ENCODE results near the gene TMLHE.
"Not testable (repeated sequence)": the region's sequence is repeated elsewhere in the genome, so short reads cannot be mapped to it uniquely, and the experiment has no call there.

TMLHE gene

GRCh38 chrX:155611302-155611701, 1.4 kb downstream of the TMLHE start:
- H3K9me3 ChIP-seq (ENCODE audit: low read length): no peaks in the 10 kb centered on the region
- no peaks in the 10 kb centered on the region for H3K4me1 ChIP-seq (ENCODE audit: insufficient read depth, low read length)
- H3K4me3 ChIP-seq (ENCODE audit: low read depth in 1 of 2, low read length in 2 of 2): peak overlapping the region in 1 of 2 donors; percentile 2
- peak overlapping the region; percentile 85 for H3K9ac ChIP-seq (ENCODE audit: low read length)
- peak overlapping the region; percentile 7 for H3K27ac ChIP-seq (ENCODE audit: low read depth, low read length)
- no peaks in the 10 kb centered on the region for H3K36me3 ChIP-seq (ENCODE audit: insufficient read depth, low read length)
- no peaks in the 10 kb centered on the region for H3K27me3 ChIP-seq (ENCODE audit: control insufficient read depth in 1 of 2, insufficient read depth in 2 of 2, low read length in 2 of 2)

GRCh38 chrX:155592981-155593380, 19.8 kb downstream of the TMLHE start:
- H3K9ac ChIP-seq (ENCODE audit: low read length): no peak overlapping the region
- peaks cover 16% of the 10 kb centered on the region for H3K9me3 ChIP-seq (ENCODE audit: low read length)
- no peak overlapping the region for H3K4me3 ChIP-seq (ENCODE audit: low read depth in 1 of 2, low read length in 2 of 2)
- H3K27me3 ChIP-seq (ENCODE audit: control insufficient read depth in 1 of 2, insufficient read depth in 2 of 2, low read length in 2 of 2): no peaks in the 10 kb centered on the region
- H3K4me1 ChIP-seq (ENCODE audit: insufficient read depth, low read length): no peaks in the 10 kb centered on the region
- no peak overlapping the region for H3K27ac ChIP-seq (ENCODE audit: low read depth, low read length)
- H3K36me3 ChIP-seq (ENCODE audit: insufficient read depth, low read length): no peaks in the 10 kb centered on the region

GRCh38 chrX:155592331-155592730, 20.4 kb downstream of the TMLHE start:
- no peaks in the 10 kb centered on the region for H3K4me1 ChIP-seq (ENCODE audit: insufficient read depth, low read length)
- H3K27ac ChIP-seq (ENCODE audit: low read depth, low read length): no peak overlapping the region
- H3K9ac ChIP-seq (ENCODE audit: low read length): no peak overlapping the region
- H3K36me3 ChIP-seq (ENCODE audit: insufficient read depth, low read length): no peaks in the 10 kb centered on the region
- H3K9me3 ChIP-seq (ENCODE audit: low read length): peaks cover 18% of the 10 kb centered on the region
- H3K27me3 ChIP-seq (ENCODE audit: control insufficient read depth in 1 of 2, insufficient read depth in 2 of 2, low read length in 2 of 2): no peaks in the 10 kb centered on the region
- no peak overlapping the region for H3K4me3 ChIP-seq (ENCODE audit: low read depth in 1 of 2, low read length in 2 of 2)

GRCh38 chrX:155577682-155578081, 35.1 kb downstream of the TMLHE start:
- Histone ChIP-seq H3K27me3 (ENCODE audit: control insufficient read depth in 1 of 2, insufficient read depth in 2 of 2, low read length in 2 of 2) (no peaks in the 10 kb centered on the region), H3K4me1 (ENCODE audit: insufficient read depth, low read length) (no peaks in the 10 kb centered on the region), H3K9ac (ENCODE audit: low read length) (no peak overlapping the region), H3K4me3 (ENCODE audit: low read depth in 1 of 2, low read length in 2 of 2) (no peak overlapping the region), H3K9me3 (ENCODE audit: low read length) (no peaks in the 10 kb centered on the region), H3K27ac (ENCODE audit: low read depth, low read length) (no peak overlapping the region), H3K36me3 (ENCODE audit: insufficient read depth, low read length) (no peaks in the 10 kb centered on the region)

- Histone ChIP-seq H3K36me3 (ENCODE audit: insufficient read depth, low read length) (no peaks in the 10 kb centered on the region), H3K27ac (ENCODE audit: low read depth, low read length) (no peak overlapping the region), H3K9ac (ENCODE audit: low read length) (no peak overlapping the region), H3K9me3 (ENCODE audit: low read length) (no peaks in the 10 kb centered on the region), H3K4me1 (ENCODE audit: insufficient read depth, low read length) (no peaks in the 10 kb centered on the region), H3K4me3 (ENCODE audit: low read depth in 1 of 2, low read length in 2 of 2) (no peak overlapping the region), H3K27me3 (ENCODE audit: control insufficient read depth in 1 of 2, insufficient read depth in 2 of 2, low read length in 2 of 2) (no peaks in the 10 kb centered on the region)
These were observed 49.7 kb downstream of the TMLHE start for GRCh38 chrX:155563099-155563498.

- H3K36me3 ChIP-seq (ENCODE audit: insufficient read depth, low read length): peaks cover 4% of the 10 kb centered on the region
- H3K27ac ChIP-seq (ENCODE audit: low read depth, low read length): no peak overlapping the region
- no peak overlapping the region for H3K4me3 ChIP-seq (ENCODE audit: low read depth in 1 of 2, low read length in 2 of 2)
These were observed 67.9 kb downstream of the TMLHE start for GRCh38 chrX:155544881-155545280.

GRCh38 chrX:155535866-155536265, 76.9 kb downstream of the TMLHE start:
- Histone ChIP-seq H3K9me3 (ENCODE audit: low read length) (no peaks in the 10 kb centered on the region), H3K4me1 (ENCODE audit: insufficient read depth, low read length) (no peaks in the 10 kb centered on the region), H3K27me3 (ENCODE audit: control insufficient read depth in 1 of 2, insufficient read depth in 2 of 2, low read length in 2 of 2) (no peaks in the 10 kb centered on the region), H3K36me3 (ENCODE audit: insufficient read depth, low read length) (peaks cover 4% of the 10 kb centered on the region), H3K4me3 (ENCODE audit: low read depth in 1 of 2, low read length in 2 of 2) (no peak overlapping the region), H3K27ac (ENCODE audit: low read depth, low read length) (no peak overlapping the region), H3K9ac (ENCODE audit: low read length) (no peak overlapping the region)

More at GRCh38 chrX:155544881-155545280, 67.9 kb downstream of the TMLHE start:
- Histone ChIP-seq H3K4me1 (ENCODE audit: insufficient read depth, low read length) (no peaks in the 10 kb centered on the region), H3K27me3 (ENCODE audit: control insufficient read depth in 1 of 2, insufficient read depth in 2 of 2, low read length in 2 of 2) (no peaks in the 10 kb centered on the region), H3K9ac (ENCODE audit: low read length) (no peak overlapping the region), H3K9me3 (ENCODE audit: low read length) (no peaks in the 10 kb centered on the region)

GRCh38 chrX:155534800-155535199, 78.0 kb downstream of the TMLHE start:
- Histone ChIP-seq H3K9ac (ENCODE audit: low read length) (no peak overlapping the region), H3K27me3 (ENCODE audit: control insufficient read depth in 1 of 2, insufficient read depth in 2 of 2, low read length in 2 of 2) (no peaks in the 10 kb centered on the region), H3K9me3 (ENCODE audit: low read length) (no peaks in the 10 kb centered on the region), H3K4me1 (ENCODE audit: insufficient read depth, low read length) (no peaks in the 10 kb centered on the region), H3K4me3 (ENCODE audit: low read depth in 1 of 2, low read length in 2 of 2) (no peak overlapping the region), H3K27ac (ENCODE audit: low read depth, low read length) (no peak overlapping the region), H3K36me3 (ENCODE audit: insufficient read depth, low read length) (no peaks in the 10 kb centered on the region)

GRCh38 chrX:155527023-155527422, 85.7 kb downstream of the TMLHE start:
- H3K27me3 ChIP-seq (ENCODE audit: control insufficient read depth in 1 of 2, insufficient read depth in 2 of 2, low read length in 2 of 2); H3K27ac ChIP-seq (ENCODE audit: low read depth, low read length); H3K4me3 ChIP-seq (ENCODE audit: low read depth in 1 of 2, low read length in 2 of 2); H3K9me3 ChIP-seq (ENCODE audit: low read length); H3K4me1 ChIP-seq (ENCODE audit: insufficient read depth, low read length); H3K9ac ChIP-seq (ENCODE audit: low read length); H3K36me3 ChIP-seq (ENCODE audit: insufficient read depth, low read length): not testable (repeated sequence)

GRCh38 chrX:155514225-155514624, 98.5 kb downstream of the TMLHE start:
- H3K9me3 ChIP-seq (ENCODE audit: low read length): no peaks in the 10 kb centered on the region
- no peaks in the 10 kb centered on the region for H3K27me3 ChIP-seq (ENCODE audit: control insufficient read depth in 1 of 2, insufficient read depth in 2 of 2, low read length in 2 of 2)
- no peak overlapping the region for H3K27ac ChIP-seq (ENCODE audit: low read depth, low read length)
- H3K9ac ChIP-seq (ENCODE audit: low read length): no peak overlapping the region
- H3K36me3 ChIP-seq (ENCODE audit: insufficient read depth, low read length): no peaks in the 10 kb centered on the region
- H3K4me1 ChIP-seq (ENCODE audit: insufficient read depth, low read length): no peaks in the 10 kb centered on the region
- no peak overlapping the region for H3K4me3 ChIP-seq (ENCODE audit: low read depth in 1 of 2, low read length in 2 of 2)

- Histone ChIP-seq H3K27ac (ENCODE audit: low read depth, low read length) (no peak overlapping the region), H3K4me3 (ENCODE audit: low read depth in 1 of 2, low read length in 2 of 2) (no peak overlapping the region), H3K36me3 (ENCODE audit: insufficient read depth, low read length) (no peaks in the 10 kb centered on the region), H3K4me1 (ENCODE audit: insufficient read depth, low read length) (no peaks in the 10 kb centered on the region), H3K9me3 (ENCODE audit: low read length) (no peaks in the 10 kb centered on the region), H3K9ac (ENCODE audit: low read length) (no peak overlapping the region), H3K27me3 (ENCODE audit: control insufficient read depth in 1 of 2, insufficient read depth in 2 of 2, low read length in 2 of 2) (no peaks in the 10 kb centered on the region)
These were observed 107.5 kb downstream of the TMLHE start for GRCh38 chrX:155505296-155505695.

GRCh38 chrX:155495134-155495533, 117.6 kb downstream of the TMLHE start:
- not testable (repeated sequence) for H3K4me1 ChIP-seq (ENCODE audit: insufficient read depth, low read length); H3K27me3 ChIP-seq (ENCODE audit: control insufficient read depth in 1 of 2, insufficient read depth in 2 of 2, low read length in 2 of 2); H3K27ac ChIP-seq (ENCODE audit: low read depth, low read length); H3K36me3 ChIP-seq (ENCODE audit: insufficient read depth, low read length); H3K9me3 ChIP-seq (ENCODE audit: low read length); H3K9ac ChIP-seq (ENCODE audit: low read length); H3K4me3 ChIP-seq (ENCODE audit: low read depth in 1 of 2, low read length in 2 of 2)

All from muscle layer of colon (tissue), 2 donors.